ENCODE measurements around the gene CA4. TPM values are rescaled to one million over a fixed set of nuclear protein-coding genes. Genes with fewer than 3 reads are reported as not detected.

CA4 gene
- total RNA-seq, 2 donors from 2014 or later, result 1.5 to 3.0 TPM

DNA sequence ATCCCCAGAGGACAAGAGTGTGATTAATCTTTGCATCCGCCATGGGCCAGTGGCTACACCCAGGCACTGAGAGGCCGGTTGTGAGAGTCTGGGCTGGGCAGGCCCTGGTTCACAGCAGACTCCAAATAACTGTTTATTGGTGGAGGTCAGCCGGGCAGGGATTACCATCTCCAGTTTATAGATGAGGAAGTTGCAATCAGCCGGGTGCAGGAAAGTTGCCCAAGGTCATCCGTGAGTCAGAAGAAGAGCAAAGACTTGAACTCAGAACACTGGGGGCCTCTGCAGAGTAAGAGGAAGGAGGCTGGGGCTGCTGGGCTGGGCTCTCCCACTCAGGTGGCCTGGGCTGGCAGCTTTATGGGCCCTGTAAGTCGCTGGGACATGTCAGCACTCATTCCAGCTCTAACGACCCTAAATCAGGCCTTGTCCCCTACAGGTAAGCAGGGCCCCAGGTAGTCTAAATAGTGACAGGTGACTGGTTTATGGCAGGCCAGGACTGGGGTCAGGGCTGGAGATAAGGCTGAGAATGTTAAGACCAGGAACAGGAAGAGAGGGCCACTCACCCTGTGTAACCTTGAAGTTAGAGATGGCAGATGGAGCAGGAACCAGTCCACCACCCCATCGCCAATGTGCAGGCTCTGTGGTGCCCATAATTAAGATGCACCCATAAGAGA, 2.1 kb upstream of the CA4 start:
- no peak overlapping the region for H3K4me3 ChIP-seq (ENCODE audit: low read length)
- Mint-ChIP-seq H3K27me3 (ENCODE audit: insufficient read depth) (peaks cover 94% of the 10 kb centered on the region), H3K9me3 (peaks cover 1% of the 10 kb centered on the region), H3K4me1 (peaks cover 41% of the 10 kb centered on the region), H3K27ac (no peak overlapping the region), H3K4me3 (no peak overlapping the region), H3K36me3 (ENCODE audit: low read depth) (no peaks in the 10 kb centered on the region)
- H3K9me3 ChIP-seq (ENCODE audit: control insufficient read depth, low read length), result no peaks in the 10 kb centered on the region
- TF ChIP-seq, protein P1, sequence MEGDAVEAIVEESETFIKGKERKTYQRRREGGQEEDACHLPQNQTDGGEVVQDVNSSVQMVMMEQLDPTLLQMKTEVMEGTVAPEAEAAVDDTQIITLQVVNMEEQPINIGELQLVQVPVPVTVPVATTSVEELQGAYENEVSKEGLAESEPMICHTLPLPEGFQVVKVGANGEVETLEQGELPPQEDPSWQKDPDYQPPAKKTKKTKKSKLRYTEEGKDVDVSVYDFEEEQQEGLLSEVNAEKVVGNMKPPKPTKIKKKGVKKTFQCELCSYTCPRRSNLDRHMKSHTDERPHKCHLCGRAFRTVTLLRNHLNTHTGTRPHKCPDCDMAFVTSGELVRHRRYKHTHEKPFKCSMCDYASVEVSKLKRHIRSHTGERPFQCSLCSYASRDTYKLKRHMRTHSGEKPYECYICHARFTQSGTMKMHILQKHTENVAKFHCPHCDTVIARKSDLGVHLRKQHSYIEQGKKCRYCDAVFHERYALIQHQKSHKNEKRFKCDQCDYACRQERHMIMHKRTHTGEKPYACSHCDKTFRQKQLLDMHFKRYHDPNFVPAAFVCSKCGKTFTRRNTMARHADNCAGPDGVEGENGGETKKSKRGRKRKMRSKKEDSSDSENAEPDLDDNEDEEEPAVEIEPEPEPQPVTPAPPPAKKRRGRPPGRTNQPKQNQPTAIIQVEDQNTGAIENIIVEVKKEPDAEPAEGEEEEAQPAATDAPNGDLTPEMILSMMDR (conservative IDR thresholded peaks at IDR 0.05), result no peak
- H3K36me3 ChIP-seq (ENCODE audit: control insufficient read depth, insufficient read depth, low read length), result no peaks in the 10 kb centered on the region
- H3K27me3 ChIP-seq (ENCODE audit: control insufficient read depth, insufficient read depth, low read length, poor library complexity, severe bottlenecking), result peaks cover 84% of the 10 kb centered on the region
- no peak for DNase-seq
- no peak overlapping the region for H3K27ac ChIP-seq (ENCODE audit: low read depth, low read length)
- peaks cover 4% of the 10 kb centered on the region for H3K4me1 ChIP-seq (ENCODE audit: control insufficient read depth, insufficient read depth, low read length)
- 92 to 96% methylated on average over 7 to 8 of the region's 8 CpGs for WGBS, 2 experiments (ENCODE audit: insufficient coverage in 1 of 2, insufficient read length in 1 of 2)
- no peak overlapping the region for H3K9ac ChIP-seq (ENCODE audit: extremely low read depth, low read length, poor library complexity, severe bottlenecking)

DNA sequence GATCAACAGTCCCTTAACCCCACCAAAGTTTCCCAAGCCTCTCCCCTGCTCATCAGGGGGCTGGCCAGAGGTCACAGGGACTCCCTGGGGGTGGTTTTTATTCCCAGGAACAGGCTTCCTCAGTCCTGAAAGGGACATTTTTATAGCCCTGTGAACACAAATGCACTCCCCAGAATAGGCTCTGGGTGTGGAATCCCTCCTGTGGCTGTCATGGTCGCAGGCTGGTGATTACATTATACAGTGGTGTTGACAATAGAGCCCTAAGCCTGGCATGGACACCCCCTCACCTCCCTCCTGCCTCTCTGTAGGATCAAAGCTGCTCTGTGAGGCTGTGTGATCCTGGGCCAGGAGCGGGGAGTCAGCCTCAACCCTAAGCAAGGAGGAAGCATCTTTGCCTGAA, 1.4 kb upstream of the CA4 start:
- peaks cover 34% of the 10 kb centered on the region for H3K4me1 Mint-ChIP-seq
- Histone ChIP-seq H3K4me1 (ENCODE audit: control insufficient read depth, insufficient read depth, low read length) (no peaks in the 10 kb centered on the region), H3K27ac (ENCODE audit: low read depth, low read length) (no peak overlapping the region), H3K4me3 (ENCODE audit: low read length) (no peak overlapping the region), H3K9me3 (ENCODE audit: control insufficient read depth, low read length) (no peaks in the 10 kb centered on the region), H3K9ac (ENCODE audit: extremely low read depth, low read length, poor library complexity, severe bottlenecking) (no peak overlapping the region), H3K36me3 (ENCODE audit: control insufficient read depth, insufficient read depth, low read length) (no peaks in the 10 kb centered on the region), H3K27me3 (ENCODE audit: control insufficient read depth, insufficient read depth, low read length, poor library complexity, severe bottlenecking) (peaks cover 84% of the 10 kb centered on the region)
- H3K27me3 Mint-ChIP-seq (ENCODE audit: insufficient read depth), result peaks cover 93% of the 10 kb centered on the region
- 37 to 60% methylated on average over 2 of the region's 2 CpGs for WGBS, 2 experiments (ENCODE audit: insufficient coverage in 1 of 2, insufficient read length in 1 of 2)
- H3K27ac Mint-ChIP-seq, result no peak overlapping the region
- DNase-seq, result no peak
- TF ChIP-seq, protein P1 (conservative IDR thresholded peaks at IDR 0.05), result no peak
- H3K9me3 Mint-ChIP-seq, result peaks cover 1% of the 10 kb centered on the region
- H3K36me3 Mint-ChIP-seq (ENCODE audit: low read depth), result no peaks in the 10 kb centered on the region
- no peak overlapping the region for H3K4me3 Mint-ChIP-seq

- peak; percentile 59 for DNase-seq
- H3K27ac ChIP-seq (ENCODE audit: low read depth, low read length), result no peak overlapping the region
- H3K4me1 Mint-ChIP-seq, result peaks cover 21% of the 10 kb centered on the region
- peaks cover 1% of the 10 kb centered on the region for H3K9me3 Mint-ChIP-seq
- H3K27me3 ChIP-seq (ENCODE audit: control insufficient read depth, insufficient read depth, low read length, poor library complexity, severe bottlenecking), result peaks cover 65% of the 10 kb centered on the region
- H3K36me3 Mint-ChIP-seq (ENCODE audit: low read depth), result no peaks in the 10 kb centered on the region
- TF ChIP-seq, protein P1 (conservative IDR thresholded peaks at IDR 0.05), result no peak
- H3K9ac ChIP-seq (ENCODE audit: extremely low read depth, low read length, poor library complexity, severe bottlenecking), result no peak overlapping the region
- peaks cover 4% of the 10 kb centered on the region for H3K4me1 ChIP-seq (ENCODE audit: control insufficient read depth, insufficient read depth, low read length)
- no peak overlapping the region for H3K4me3 Mint-ChIP-seq
- no peaks in the 10 kb centered on the region for H3K36me3 ChIP-seq (ENCODE audit: control insufficient read depth, insufficient read depth, low read length)
- peaks cover 82% of the 10 kb centered on the region for H3K27me3 Mint-ChIP-seq (ENCODE audit: insufficient read depth)
- no peaks in the 10 kb centered on the region for H3K9me3 ChIP-seq (ENCODE audit: control insufficient read depth, low read length)
- H3K4me3 ChIP-seq (ENCODE audit: low read length), result no peak overlapping the region
- H3K27ac Mint-ChIP-seq, result no peak overlapping the region
- 20 to 38% methylated on average over 1 to 5 of the region's 5 CpGs for WGBS, 2 experiments (ENCODE audit: insufficient coverage in 1 of 2, insufficient read length in 1 of 2)
Observed at GRCh38 chr17:60151355-60151754, 1.6 kb downstream of the CA4 start.

Data from endodermal cell (in vitro differentiated cells).